ENCODE measurements around the gene HEATR5A. TPM values are rescaled to one million over a fixed set of nuclear protein-coding genes. Genes with fewer than 3 reads are reported as not detected.
"Not testable (repeated sequence)": the region's sequence is repeated elsewhere in the genome, so short reads cannot be mapped to it uniquely, and the experiment has no call there.

HEATR5A gene
- total RNA-seq, 4 donors from 2014 or later: 15.3 to 58.4 (median 38.5) TPM

DNA sequence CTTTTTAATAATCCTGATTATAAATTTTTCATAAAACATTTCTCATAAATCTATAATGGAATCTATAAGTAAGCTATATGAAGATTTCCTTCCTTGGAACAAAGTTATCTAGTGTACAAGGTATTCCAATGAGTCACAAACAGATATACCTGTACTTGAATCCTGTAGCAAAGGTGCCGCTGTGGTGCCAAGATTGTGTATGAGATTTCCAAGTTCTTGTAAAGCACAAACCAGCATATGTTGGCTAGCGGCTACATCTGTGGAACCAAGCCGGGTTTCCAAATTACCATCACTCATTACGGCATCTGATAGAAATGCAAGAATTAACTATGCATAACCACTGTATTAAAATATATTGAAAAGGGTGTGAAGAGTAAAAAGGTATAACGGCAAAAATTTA, 34.1 kb downstream of the HEATR5A start:
- intact Hi-C loops (cut with DNase I; ENCODE audit: low total_unique reads): no loop called here
- DNase-seq: no peak
- Histone ChIP-seq H3K27ac (no peak overlapping the region), H3K36me3 (peaks cover 0 to 36% (median 6%) of the 10 kb centered on the region in 4 donors), H3K4me3 (no peak overlapping the region), H3K4me1 (peaks cover 0 to 12% (median 2%) of the 10 kb centered on the region in 4 donors), H3K9me3 (no peaks in the 10 kb centered on the region), H3K27me3 (no peaks in the 10 kb centered on the region)
- WGBS, 2 donors (ENCODE audit: low coverage in 1 of 2): 94 to 98% methylated on average over 5 of the region's 5 CpGs
- in situ Hi-C loops (cut with MboI; ENCODE audit: low pct_ligation_motif_present in 1 of 4, low pct_unique_long_range_greater_than_20kb in 1 of 4, low sequenced_read_pairs in 3 of 4): no loop called here
- TF ChIP-seq POLR2AphosphoS5 (IDR thresholded peaks at IDR 0.05) (no peak), EP300 (IDR thresholded peaks at IDR 0.05; ENCODE audit: low read depth) (no peak), POLR2A (IDR thresholded peaks at IDR 0.05) (no peak)
- TF ChIP-seq, protein P1, sequence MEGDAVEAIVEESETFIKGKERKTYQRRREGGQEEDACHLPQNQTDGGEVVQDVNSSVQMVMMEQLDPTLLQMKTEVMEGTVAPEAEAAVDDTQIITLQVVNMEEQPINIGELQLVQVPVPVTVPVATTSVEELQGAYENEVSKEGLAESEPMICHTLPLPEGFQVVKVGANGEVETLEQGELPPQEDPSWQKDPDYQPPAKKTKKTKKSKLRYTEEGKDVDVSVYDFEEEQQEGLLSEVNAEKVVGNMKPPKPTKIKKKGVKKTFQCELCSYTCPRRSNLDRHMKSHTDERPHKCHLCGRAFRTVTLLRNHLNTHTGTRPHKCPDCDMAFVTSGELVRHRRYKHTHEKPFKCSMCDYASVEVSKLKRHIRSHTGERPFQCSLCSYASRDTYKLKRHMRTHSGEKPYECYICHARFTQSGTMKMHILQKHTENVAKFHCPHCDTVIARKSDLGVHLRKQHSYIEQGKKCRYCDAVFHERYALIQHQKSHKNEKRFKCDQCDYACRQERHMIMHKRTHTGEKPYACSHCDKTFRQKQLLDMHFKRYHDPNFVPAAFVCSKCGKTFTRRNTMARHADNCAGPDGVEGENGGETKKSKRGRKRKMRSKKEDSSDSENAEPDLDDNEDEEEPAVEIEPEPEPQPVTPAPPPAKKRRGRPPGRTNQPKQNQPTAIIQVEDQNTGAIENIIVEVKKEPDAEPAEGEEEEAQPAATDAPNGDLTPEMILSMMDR (IDR thresholded peaks at IDR 0.05): no peak

DNA sequence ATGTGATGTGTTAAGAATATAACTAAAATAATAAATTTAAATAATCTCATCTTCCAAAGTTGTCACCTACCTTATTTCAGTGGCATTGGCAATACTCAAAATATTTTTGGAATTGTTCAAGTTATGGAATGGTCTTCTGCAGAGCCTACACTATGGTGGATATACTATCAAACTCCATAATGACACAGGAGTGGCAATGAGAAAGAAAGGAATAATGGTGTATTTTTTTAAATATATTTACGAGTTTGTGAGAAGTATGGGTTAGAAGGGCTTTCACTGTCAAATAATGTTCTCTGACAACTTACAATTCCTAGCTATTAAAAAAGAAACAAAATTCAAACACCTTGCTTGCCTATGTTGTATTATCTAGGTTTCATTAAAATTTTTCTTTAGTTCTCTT, 38.1 kb downstream of the HEATR5A start:
- peaks cover 0 to 4% (median 0%) of the 10 kb centered on the region in 4 donors for H3K4me1 ChIP-seq
- 94 to 96% methylated on average over 1 of the region's 1 CpG for WGBS, 2 donors (ENCODE audit: low coverage in 1 of 2)
- H3K36me3 ChIP-seq: peaks cover 0 to 30% (median 5%) of the 10 kb centered on the region in 4 donors
- TF ChIP-seq, protein P1 (IDR thresholded peaks at IDR 0.05): no peak
- TF ChIP-seq EP300 (IDR thresholded peaks at IDR 0.05; ENCODE audit: low read depth) (no peak), POLR2AphosphoS5 (IDR thresholded peaks at IDR 0.05) (no peak), POLR2A (IDR thresholded peaks at IDR 0.05) (no peak)
- H3K9me3 ChIP-seq: no peaks in the 10 kb centered on the region
- H3K27ac ChIP-seq: no peak overlapping the region
- H3K27me3 ChIP-seq: no peaks in the 10 kb centered on the region
- no peak overlapping the region for H3K4me3 ChIP-seq
- in situ Hi-C loops (cut with MboI; ENCODE audit: low pct_ligation_motif_present in 1 of 4, low pct_unique_long_range_greater_than_20kb in 1 of 4, low sequenced_read_pairs in 3 of 4): no loop called here
- no peak for DNase-seq
- intact Hi-C loops (cut with DNase I; ENCODE audit: low total_unique reads): no loop called here

DNA sequence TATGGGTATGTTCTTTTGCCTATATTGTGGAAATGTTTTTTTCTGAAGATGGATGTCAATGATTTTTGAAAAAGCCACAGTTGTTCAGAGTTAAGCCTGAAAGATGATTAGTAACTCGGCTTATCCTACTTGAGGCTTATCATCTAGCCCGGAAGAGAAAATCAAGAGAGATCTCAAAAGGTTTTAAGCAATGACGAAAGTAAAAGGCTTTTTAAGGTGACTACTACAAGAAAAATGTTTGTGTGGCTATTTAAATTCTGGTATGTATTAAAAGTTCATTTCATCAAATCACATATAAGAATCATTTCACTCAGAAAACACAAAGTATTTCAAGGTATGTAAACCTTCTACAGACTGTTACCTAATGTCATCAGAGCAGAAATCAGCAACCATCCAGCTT, 40.2 kb downstream of the HEATR5A start:
- no peaks in the 10 kb centered on the region for H3K27me3 ChIP-seq
- H3K27ac ChIP-seq: no peak overlapping the region
- H3K4me3 ChIP-seq: no peak overlapping the region
- peaks cover 0 to 26% (median 11%) of the 10 kb centered on the region in 4 donors for H3K36me3 ChIP-seq
- in situ Hi-C loops (cut with MboI; ENCODE audit: low pct_ligation_motif_present in 1 of 4, low pct_unique_long_range_greater_than_20kb in 1 of 4, low sequenced_read_pairs in 3 of 4) (no loop called here), intact Hi-C loops (cut with DNase I; ENCODE audit: low total_unique reads) (no loop called here)
- peaks cover 0 to 4% (median 0%) of the 10 kb centered on the region in 4 donors for H3K4me1 ChIP-seq
- 87 to 94% methylated on average over 3 of the region's 3 CpGs for WGBS, 2 donors (ENCODE audit: low coverage in 1 of 2)
- no peak for DNase-seq
- TF ChIP-seq EP300 (IDR thresholded peaks at IDR 0.05; ENCODE audit: low read depth) (no peak), POLR2A (IDR thresholded peaks at IDR 0.05) (no peak), POLR2AphosphoS5 (IDR thresholded peaks at IDR 0.05) (no peak)
- TF ChIP-seq, protein P1 (IDR thresholded peaks at IDR 0.05): no peak
- H3K9me3 ChIP-seq: no peaks in the 10 kb centered on the region

DNA sequence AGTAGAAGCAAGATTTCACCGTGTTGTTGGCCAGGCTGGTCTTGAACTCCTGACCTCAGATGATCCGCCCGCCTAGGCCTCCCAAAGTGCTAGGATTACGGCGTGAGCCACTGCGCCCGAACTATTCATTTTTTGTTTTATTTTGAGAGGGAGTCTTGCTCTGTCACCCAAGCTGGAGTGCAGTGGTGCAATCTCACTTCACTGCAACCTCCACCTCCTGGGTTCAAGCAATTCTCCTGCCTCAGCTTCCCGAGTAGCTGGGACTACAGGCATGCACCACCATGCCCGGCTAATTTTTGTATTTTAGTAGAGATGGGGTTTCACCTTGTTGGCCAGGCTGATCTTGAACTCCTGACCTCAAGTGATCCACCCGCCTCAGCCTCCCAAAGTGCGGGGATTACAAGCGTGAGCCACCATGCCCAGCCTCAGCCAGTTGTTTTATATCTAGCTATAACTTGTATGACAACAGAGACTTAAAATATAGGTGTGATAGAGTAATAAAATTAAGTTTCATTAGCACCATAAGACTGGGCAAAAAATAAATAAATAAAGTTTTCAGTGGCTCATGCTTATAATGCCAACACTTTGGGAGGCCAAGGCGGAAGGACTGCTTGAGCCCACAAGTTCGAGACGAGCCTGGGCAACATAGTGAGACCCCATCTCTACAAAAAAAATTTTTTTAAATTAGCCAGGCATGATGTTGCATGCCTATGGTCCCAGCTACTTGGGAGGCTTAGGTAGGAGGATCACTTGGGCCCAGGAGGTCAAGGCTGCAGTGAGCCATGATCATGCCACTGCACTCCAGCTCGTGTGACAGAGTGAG, 41.0 kb downstream of the HEATR5A start:
- H3K27ac ChIP-seq; DNase-seq; in situ Hi-C loops (cut with MboI; ENCODE audit: low pct_ligation_motif_present in 1 of 4, low pct_unique_long_range_greater_than_20kb in 1 of 4, low sequenced_read_pairs in 3 of 4); H3K4me3 ChIP-seq; intact Hi-C loops (cut with DNase I; ENCODE audit: low total_unique reads); H3K27me3 ChIP-seq; H3K4me1 ChIP-seq; H3K9me3 ChIP-seq: not testable (repeated sequence)
- WGBS, 2 donors (ENCODE audit: low coverage in 1 of 2): 95 to 100% methylated on average over 6 to 16 of the region's 16 CpGs
- peaks cover 0 to 31% (median 14%) of the 10 kb centered on the region in 4 donors for H3K36me3 ChIP-seq

All from transverse colon (tissue), 4 donors.